ENCODE data around the gene TMEM201. TPM values are rescaled to one million over a fixed set of nuclear protein-coding genes. Genes with fewer than 3 reads are reported as not detected.
A peak's percentile ranks its signal among the peaks of the same experiment; 100 is the strongest.

Gene TMEM201
- total and polyA plus RNA-seq, 2 of the 13 experiments (the other 11 are each of a cell fraction or from before 2014, with no cell fraction given) = 1.5 to 8.2 TPM

DNA sequence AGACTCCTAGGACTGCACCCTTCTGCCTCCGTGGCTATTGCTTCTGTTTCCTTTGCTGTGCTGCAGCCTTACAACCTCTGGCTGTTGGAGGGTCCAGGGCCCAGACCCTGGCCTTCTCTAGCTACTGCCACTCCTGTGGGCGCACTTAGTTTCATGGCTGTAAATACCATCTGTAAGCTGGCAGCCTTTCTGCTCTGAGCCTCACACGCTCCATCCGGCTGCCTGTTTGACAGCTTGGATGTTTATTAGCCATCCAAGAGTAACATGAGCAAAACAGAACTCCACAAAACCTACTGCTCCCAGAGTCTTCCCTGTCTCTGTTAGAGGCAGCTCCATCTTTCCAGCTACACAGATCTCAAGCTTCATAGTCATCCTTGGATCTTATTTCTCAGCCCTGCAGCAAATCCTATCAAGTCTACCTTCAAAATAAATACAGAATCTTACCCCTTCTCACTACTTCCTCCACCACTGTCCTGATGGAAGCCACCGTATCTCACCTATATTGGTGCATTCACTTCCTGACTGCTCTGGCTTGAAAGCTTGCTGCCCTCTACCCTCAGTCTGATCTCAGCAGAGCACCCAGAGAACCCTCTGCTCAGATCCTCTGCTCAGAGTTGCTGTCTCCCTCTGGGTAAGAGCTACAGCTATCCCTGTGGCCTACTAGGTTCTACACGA lies 30.3 kb upstream of the TMEM201 start:
- intact Hi-C loops (cut with micrococcal nuclease; ENCODE audit: unreplicated experiment) (no loop called here), in situ Hi-C loops (cut with HindIII; ENCODE audit: extremely low pct_ligation_motif_present, low pct_unique_long_range_greater_than_20kb) (no loop called here)
- FAIRE-seq (no peak), DNase-seq (ENCODE audit: low spot score) (no peak), ATAC-seq (no peak; the same call in 2 of the 3 replicates)
- peaks cover 15 to 59% of the 10 kb centered on the region in 2 experiments for H3K36me3 ChIP-seq (replicated peaks in 1 of 2; ENCODE audit: control insufficient read depth in 1 of 2, insufficient read depth in 2 of 2, low read length in 2 of 2)
- no TSS peak for BruUV-seq (replicated peaks)
- peaks cover 4% of the 10 kb centered on the region; the same call in 1 of the 2 replicates for H4K20me1 ChIP-seq (ENCODE audit: insufficient read depth, low read length)
- CTCF ChIA-PET (ENCODE audit: low intra/inter-chr PET ratio, low total read pairs) = no interaction called here
- H3K4me1 ChIP-seq (ENCODE audit: insufficient read depth, low read length) = peaks cover 90% of the 10 kb centered on the region
- H3K9ac ChIP-seq (ENCODE audit: insufficient read depth, low read depth, low read length) = peak overlapping the region; percentile 35; the same call in 1 of the 2 replicates
- H2AFZ ChIP-seq (ENCODE audit: low read length) = no peak overlapping the region
- H3K4me3 ChIP-seq (replicated peaks in 1 of 3; ENCODE audit: insufficient read depth in 1 of 3, low read depth in 2 of 3, low read length in 3 of 3) = no peak overlapping the region
- 87% methylated on average over 6 of the region's 6 CpGs for WGBS (ENCODE audit: low lambda C conversion rate)
- H3K4me2 ChIP-seq (ENCODE audit: low read depth, low read length) = no peak overlapping the region
- TF ChIP-seq ATRX (CRISPR knock-in tag; IDR thresholded peaks at IDR 0.05; ENCODE audit: borderline replicate concordance) (0 out of 2 replicates have a peak, but pooled peaks have one; percentile 51), MTA1 (CRISPR knock-in tag; IDR thresholded peaks at IDR 0.05; ENCODE audit: borderline replicate concordance) (no peak), ZSCAN25 (CRISPR knock-in tag; IDR thresholded peaks at IDR 0.05) (no peak), SNAPC2 (CRISPR knock-in tag; IDR thresholded peaks at IDR 0.05) (0 out of 2 replicates have a peak, but pooled peaks have one; percentile 14), YEATS4 (CRISPR knock-in tag; IDR thresholded peaks at IDR 0.05; ENCODE audit: borderline replicate concordance) (0 out of 2 replicates have a peak, but pooled peaks have one; percentile 30), ZNF121 (CRISPR knock-in tag; IDR thresholded peaks at IDR 0.05) (no peak), SNRNP70 (IDR thresholded peaks at IDR 0.05; ENCODE audit: low read depth, low read length) (no peak)
- TF ChIP-seq, protein P1, sequence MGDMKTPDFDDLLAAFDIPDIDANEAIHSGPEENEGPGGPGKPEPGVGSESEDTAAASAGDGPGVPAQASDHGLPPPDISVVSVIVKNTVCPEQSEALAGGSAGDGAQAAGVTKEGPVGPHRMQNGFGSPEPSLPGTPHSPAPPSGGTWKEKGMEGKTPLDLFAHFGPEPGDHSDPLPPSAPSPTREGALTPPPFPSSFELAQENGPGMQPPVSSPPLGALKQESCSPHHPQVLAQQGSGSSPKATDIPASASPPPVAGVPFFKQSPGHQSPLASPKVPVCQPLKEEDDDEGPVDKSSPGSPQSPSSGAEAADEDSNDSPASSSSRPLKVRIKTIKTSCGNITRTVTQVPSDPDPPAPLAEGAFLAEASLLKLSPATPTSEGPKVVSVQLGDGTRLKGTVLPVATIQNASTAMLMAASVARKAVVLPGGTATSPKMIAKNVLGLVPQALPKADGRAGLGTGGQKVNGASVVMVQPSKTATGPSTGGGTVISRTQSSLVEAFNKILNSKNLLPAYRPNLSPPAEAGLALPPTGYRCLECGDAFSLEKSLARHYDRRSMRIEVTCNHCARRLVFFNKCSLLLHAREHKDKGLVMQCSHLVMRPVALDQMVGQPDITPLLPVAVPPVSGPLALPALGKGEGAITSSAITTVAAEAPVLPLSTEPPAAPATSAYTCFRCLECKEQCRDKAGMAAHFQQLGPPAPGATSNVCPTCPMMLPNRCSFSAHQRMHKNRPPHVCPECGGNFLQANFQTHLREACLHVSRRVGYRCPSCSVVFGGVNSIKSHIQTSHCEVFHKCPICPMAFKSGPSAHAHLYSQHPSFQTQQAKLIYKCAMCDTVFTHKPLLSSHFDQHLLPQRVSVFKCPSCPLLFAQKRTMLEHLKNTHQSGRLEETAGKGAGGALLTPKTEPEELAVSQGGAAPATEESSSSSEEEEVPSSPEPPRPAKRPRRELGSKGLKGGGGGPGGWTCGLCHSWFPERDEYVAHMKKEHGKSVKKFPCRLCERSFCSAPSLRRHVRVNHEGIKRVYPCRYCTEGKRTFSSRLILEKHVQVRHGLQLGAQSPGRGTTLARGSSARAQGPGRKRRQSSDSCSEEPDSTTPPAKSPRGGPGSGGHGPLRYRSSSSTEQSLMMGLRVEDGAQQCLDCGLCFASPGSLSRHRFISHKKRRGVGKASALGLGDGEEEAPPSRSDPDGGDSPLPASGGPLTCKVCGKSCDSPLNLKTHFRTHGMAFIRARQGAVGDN (CRISPR knock-in tag; IDR thresholded peaks at IDR 0.05) = peak; percentile 45
- TF ChIP-seq, protein P2, sequence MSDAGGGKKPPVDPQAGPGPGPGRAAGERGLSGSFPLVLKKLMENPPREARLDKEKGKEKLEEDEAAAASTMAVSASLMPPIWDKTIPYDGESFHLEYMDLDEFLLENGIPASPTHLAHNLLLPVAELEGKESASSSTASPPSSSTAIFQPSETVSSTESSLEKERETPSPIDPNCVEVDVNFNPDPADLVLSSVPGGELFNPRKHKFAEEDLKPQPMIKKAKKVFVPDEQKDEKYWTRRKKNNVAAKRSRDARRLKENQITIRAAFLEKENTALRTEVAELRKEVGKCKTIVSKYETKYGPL (CRISPR knock-in tag; IDR thresholded peaks at IDR 0.05) = no peak
- no peaks in the 10 kb centered on the region for H3K27me3 ChIP-seq (ENCODE audit: control insufficient read depth in 1 of 2, insufficient read depth in 2 of 2, low read length in 2 of 2)
- H3K27ac ChIP-seq (ENCODE audit: extremely low read length, insufficient read depth, low read length) = peak overlapping the region; percentile 53
- POLR2A ChIA-PET = interaction anchor here (0.6 to 1.6 kb wide), 4 partner anchors 19 to 55 kb away, joined by 3 to 6 read pairs (median 4); partner anchors contain the start of gene SLC25A33
- H3K9me3 ChIP-seq (ENCODE audit: low read length) = no peaks in the 10 kb centered on the region
- peaks cover 61% of the 10 kb centered on the region for H3K79me2 ChIP-seq (ENCODE audit: insufficient read depth, low read length)
